Skeletal muscle tissue (tissue), 4 donors: ENCODE measurements around the gene DLG2. TPM values are rescaled to one million over a fixed set of nuclear protein-coding genes. Genes with fewer than 3 reads are reported as not detected.

ENCODE experiments used
- H3K27ac ChIP-seq: one replicate; pipeline ENCODE4 v1.7.0; 2013; ENCODE audit warnings: mild to moderate bottlenecking, low read depth, low read length, inconsistent platforms
- H3K27me3 ChIP-seq, 3 donors: one replicate each; pipeline ENCODE4 v1.7.0; 2013; ENCODE audit warnings: low read length in 3 of 3; ENCODE audit not compliant: control insufficient read depth in 3 of 3, insufficient read depth in 3 of 3
- H3K36me3 ChIP-seq, 3 donors: one replicate each; pipeline ENCODE4 v1.7.0; 2013; ENCODE audit warnings: low read length in 3 of 3; ENCODE audit not compliant: control insufficient read depth in 3 of 3, insufficient read depth in 3 of 3
- H3K4me1 ChIP-seq, 3 donors: one replicate each; pipeline ENCODE4 v1.7.0; 2013; ENCODE audit warnings: low read length in 3 of 3, mild to moderate bottlenecking in 3 of 3; ENCODE audit not compliant: control insufficient read depth in 3 of 3, insufficient read depth in 3 of 3
- H3K4me3 ChIP-seq, 3 donors: one replicate each; pipeline ENCODE4 v1.7.0; 2013; ENCODE audit warnings: low read length in 3 of 3
- H3K9ac ChIP-seq, 3 donors: one replicate each; pipeline ENCODE4 v1.7.0; 2013; ENCODE audit warnings: low read length in 3 of 3, mild to moderate bottlenecking in 3 of 3, moderate library complexity in 2 of 3, low read depth in 1 of 3
- H3K9me3 ChIP-seq, 3 donors: one replicate each; pipeline ENCODE4 v1.7.0; 2013; ENCODE audit warnings: low read length in 3 of 3; ENCODE audit not compliant: control insufficient read depth in 3 of 3
- total RNA-seq: library from RNA; depleted of rRNA; stranded (reverse); fragments of >200 nt; gene quantifications from one replicate; pipeline ENCODE4 v1.2.3, GENCODE V29; 2014
- donor health status: Osteomylitis.

The DLG2 gene
- total RNA-seq, 1 donor from 2014 or later = 18.3 TPM

DNA sequence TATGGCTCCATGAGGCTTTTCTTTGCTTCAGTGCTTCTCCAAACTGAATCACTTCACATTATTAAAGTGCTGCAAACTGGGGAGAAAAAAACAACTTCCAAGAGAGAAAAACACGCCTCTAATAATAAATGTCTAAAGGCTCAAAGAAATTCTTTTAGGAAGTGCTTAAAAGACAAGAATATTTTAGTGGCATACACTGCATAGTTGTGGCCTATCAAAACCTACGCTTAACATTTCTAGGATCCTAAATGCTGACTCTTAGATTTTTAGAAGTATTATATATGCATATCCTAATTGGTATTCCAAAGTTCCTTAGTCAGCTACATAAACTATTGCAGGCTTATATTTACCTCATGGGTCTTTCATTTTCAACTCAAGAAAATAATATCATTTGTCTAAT is 1462.0 kb downstream of the DLG2 start:
- Histone ChIP-seq H3K4me3 (no peak overlapping the region), H3K27ac (no peak overlapping the region), H3K27me3 (no peaks in the 10 kb centered on the region), H3K9me3 (no peaks in the 10 kb centered on the region), H3K36me3 (no peaks in the 10 kb centered on the region), H3K9ac (no peak overlapping the region), H3K4me1 (no peaks in the 10 kb centered on the region)

DNA sequence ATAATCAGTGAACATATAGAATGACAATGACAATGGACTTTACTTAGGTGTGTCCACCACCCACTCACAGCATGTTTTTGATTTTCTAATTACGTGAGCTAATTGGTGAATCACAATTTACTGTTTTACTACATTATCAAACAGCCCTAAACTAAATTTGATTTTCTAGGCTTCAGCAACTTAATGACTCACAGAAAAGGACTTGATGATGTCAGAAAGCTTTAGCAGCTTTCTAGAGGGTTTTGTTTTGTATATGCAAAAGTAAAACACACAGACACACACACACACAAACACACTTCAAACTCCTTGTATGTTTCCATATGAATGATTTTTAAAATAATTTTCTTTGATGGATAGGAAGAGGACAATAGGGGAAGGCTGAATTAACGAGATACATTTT is 1462.4 kb downstream of the DLG2 start:
- no peaks in the 10 kb centered on the region for H3K4me1 ChIP-seq
- H3K9me3 ChIP-seq = no peaks in the 10 kb centered on the region
- H3K36me3 ChIP-seq = no peaks in the 10 kb centered on the region
- no peak overlapping the region for H3K27ac ChIP-seq
- H3K4me3 ChIP-seq = no peak overlapping the region
- H3K27me3 ChIP-seq = no peaks in the 10 kb centered on the region
- no peak overlapping the region for H3K9ac ChIP-seq

DNA sequence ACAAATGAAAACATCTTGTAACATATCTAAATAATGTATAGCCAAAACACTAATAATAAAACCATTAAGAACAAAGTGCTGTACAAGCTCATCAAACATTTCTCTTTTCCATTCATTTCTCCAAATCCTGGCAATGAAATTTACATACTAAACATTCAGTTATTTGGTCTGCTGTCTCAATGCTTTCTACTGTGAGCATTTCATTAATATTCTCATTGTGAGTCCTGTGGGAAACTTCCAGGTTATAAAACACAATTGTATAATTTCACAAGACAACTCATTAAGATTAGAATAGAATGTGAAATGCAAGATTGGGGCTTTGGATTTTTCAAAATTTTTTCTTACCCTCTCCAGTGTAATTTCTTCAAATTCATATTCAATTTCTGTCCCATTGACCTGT is 1464.0 kb downstream of the DLG2 start:
- H3K4me1 ChIP-seq = no peaks in the 10 kb centered on the region
- H3K4me3 ChIP-seq = no peak overlapping the region
- H3K9ac ChIP-seq = no peak overlapping the region
- H3K27ac ChIP-seq = no peak overlapping the region
- H3K9me3 ChIP-seq = no peaks in the 10 kb centered on the region
- H3K27me3 ChIP-seq = no peaks in the 10 kb centered on the region
- no peaks in the 10 kb centered on the region for H3K36me3 ChIP-seq

DNA sequence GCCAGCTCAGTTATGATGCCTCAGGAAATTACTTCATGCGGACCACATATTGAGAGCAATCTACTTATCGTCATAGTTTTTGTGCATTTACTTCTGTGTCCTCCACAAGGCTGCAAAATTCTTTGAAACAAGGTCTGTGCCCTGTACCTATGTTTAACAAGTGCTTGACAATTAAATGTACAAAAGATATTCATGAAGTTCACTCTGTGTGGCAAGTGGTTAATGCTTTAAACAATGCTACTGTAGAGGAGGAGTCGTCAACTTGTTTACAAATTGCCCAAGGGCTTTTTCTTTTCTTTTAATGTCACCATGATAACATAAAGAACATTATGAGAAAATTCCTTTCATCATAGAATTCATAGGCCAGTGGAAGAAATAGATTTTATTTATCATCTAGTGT is 1469.5 kb downstream of the DLG2 start:
- Histone ChIP-seq H3K4me1 (no peaks in the 10 kb centered on the region), H3K27me3 (no peaks in the 10 kb centered on the region), H3K27ac (no peak overlapping the region), H3K36me3 (no peaks in the 10 kb centered on the region), H3K4me3 (no peak overlapping the region), H3K9me3 (no peaks in the 10 kb centered on the region), H3K9ac (no peak overlapping the region)

DNA sequence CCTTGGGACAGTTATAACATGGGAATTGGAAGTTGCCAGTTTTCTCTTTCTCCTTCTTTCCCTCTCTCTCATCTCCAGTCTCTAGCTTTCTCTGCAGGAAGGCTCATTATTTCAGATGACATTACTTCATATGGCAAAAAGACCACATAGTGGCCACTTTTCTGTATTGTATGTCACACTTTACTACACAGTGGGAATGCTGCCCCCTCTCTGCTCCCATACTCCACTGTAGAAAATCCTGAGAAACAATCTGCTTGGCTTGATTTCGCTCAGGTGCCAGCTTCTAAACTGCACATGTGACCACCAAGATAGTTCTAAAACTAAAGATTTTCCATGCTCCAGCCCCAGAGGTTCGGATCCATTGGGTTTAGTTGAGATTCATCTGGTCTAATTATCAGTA is 1480.3 kb downstream of the DLG2 start:
- no peaks in the 10 kb centered on the region for H3K4me1 ChIP-seq
- no peaks in the 10 kb centered on the region for H3K9me3 ChIP-seq
- H3K36me3 ChIP-seq = no peaks in the 10 kb centered on the region
- H3K27me3 ChIP-seq = no peaks in the 10 kb centered on the region
- H3K4me3 ChIP-seq = no peak overlapping the region
- no peak overlapping the region for H3K9ac ChIP-seq
- no peak overlapping the region for H3K27ac ChIP-seq

DNA sequence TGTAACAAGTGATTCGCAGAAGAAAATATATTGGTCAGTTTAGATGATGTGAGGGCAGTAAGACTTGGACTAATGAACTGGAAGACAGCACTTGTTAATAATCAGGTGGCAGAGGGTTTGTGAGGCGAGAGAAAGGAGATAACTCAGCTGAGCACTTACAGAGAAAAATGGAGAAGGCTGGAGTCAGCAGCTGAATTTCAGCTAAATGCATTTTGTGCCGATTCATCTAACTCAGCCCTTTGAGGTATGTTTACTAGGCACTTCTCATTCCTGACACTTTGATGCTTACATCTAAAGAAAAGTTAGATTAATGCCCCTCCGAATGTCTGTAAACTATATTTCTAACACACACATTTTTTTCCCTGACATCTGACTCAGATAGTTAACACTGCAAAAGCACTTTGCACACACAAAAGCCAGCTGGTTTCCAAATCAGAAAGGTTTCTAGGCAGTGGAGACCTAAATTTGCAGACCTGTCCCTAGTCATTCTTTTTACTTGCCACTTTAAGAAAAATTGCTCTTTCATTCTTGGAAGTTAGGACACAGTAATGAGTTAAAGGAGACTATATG is 1481.4 kb downstream of the DLG2 start:
- Histone ChIP-seq H3K36me3 (no peaks in the 10 kb centered on the region), H3K9ac (no peak overlapping the region), H3K9me3 (no peaks in the 10 kb centered on the region), H3K27me3 (no peaks in the 10 kb centered on the region), H3K4me1 (no peaks in the 10 kb centered on the region), H3K27ac (no peak overlapping the region), H3K4me3 (no peak overlapping the region)

- H3K27ac ChIP-seq = no peak overlapping the region
- no peaks in the 10 kb centered on the region for H3K9me3 ChIP-seq
- H3K36me3 ChIP-seq = no peaks in the 10 kb centered on the region
- H3K9ac ChIP-seq = no peak overlapping the region
- H3K27me3 ChIP-seq = no peaks in the 10 kb centered on the region
- no peak overlapping the region for H3K4me3 ChIP-seq
- no peaks in the 10 kb centered on the region for H3K4me1 ChIP-seq
Measured at GRCh38 chr11:84144531-84144930, 1482.6 kb downstream of the DLG2 start.

DNA sequence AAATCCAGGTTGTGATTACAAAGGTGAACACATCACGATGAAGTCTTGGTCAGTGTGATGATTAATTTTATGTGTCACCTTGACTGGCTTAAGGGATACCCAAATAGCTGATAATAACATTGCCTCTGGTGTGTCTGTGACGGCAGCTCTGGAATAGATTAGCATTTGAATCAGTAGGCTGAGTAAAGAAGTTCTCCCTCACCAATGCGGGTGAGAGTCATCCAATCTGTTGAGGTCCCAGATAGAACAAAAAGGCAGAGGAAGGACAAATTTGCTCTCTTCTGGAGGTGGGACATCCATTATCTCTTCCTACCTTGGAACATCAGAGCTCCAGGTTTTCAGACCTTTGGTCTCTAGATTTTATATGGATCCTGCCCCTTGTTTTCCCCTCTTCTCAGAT is 1484.7 kb downstream of the DLG2 start:
- no peaks in the 10 kb centered on the region for H3K9me3 ChIP-seq
- H3K36me3 ChIP-seq = no peaks in the 10 kb centered on the region
- no peak overlapping the region for H3K27ac ChIP-seq
- H3K27me3 ChIP-seq = no peaks in the 10 kb centered on the region
- no peaks in the 10 kb centered on the region for H3K4me1 ChIP-seq
- no peak overlapping the region for H3K4me3 ChIP-seq
- H3K9ac ChIP-seq = no peak overlapping the region

DNA sequence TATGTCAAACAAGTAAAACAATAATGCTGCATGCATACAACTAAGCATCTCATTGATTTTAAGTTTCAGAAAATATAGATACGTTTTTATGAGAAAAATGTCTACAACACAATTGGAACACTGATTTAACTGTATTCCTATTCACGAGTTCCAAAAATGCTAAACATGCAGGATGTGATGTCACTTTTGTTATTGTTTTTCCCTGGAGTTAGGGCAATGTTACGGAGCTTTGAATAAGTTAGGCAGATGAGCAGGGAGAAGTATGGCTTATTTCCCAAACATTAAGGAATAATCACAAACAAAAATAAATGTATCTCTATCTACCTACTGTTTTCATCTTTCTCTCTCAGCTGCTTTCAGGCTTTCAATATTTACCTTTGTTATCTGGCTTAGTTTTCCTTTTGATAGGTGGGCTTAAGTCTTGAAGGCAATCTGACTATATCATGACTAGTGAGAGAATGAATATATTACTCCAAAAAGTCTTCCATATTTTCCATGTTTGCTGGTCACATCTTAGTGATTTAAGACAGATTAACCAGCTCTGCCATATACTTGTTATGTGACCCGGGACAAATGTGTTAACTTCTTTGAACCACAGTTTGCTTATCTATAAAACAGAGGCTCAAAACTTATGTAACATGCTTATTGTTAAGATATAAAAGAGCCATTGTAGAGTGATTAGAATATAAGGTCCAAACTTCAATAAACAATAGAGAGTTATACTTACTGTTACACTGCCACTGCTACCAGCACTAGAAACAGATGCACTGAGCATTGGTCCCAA is 1486.6 kb downstream of the DLG2 start:
- Histone ChIP-seq H3K27ac (no peak overlapping the region), H3K9me3 (no peaks in the 10 kb centered on the region), H3K9ac (no peak overlapping the region), H3K27me3 (no peaks in the 10 kb centered on the region), H3K4me3 (no peak overlapping the region), H3K36me3 (no peaks in the 10 kb centered on the region), H3K4me1 (no peaks in the 10 kb centered on the region)

DNA sequence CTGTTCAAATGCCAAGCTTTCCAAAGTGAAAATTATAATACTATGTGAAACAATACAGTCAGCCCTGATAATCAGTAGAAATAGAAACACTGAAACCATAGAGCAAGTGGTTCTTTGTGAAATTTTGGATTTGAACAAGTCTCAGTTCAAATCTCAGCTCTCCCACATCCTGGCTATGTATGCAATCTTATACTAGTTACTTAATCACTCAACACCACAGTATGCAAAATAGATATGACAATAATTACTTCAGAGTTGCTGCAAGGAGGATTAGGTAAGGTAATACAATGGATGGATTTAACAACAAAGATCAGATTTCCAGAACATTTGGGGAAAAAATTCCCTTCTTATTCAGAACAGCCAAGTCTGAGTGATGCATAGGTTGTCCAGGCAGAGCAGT is 1489.2 kb downstream of the DLG2 start:
- Histone ChIP-seq H3K36me3 (no peaks in the 10 kb centered on the region), H3K27ac (no peak overlapping the region), H3K27me3 (no peaks in the 10 kb centered on the region), H3K4me3 (no peak overlapping the region), H3K9ac (no peak overlapping the region), H3K9me3 (no peaks in the 10 kb centered on the region), H3K4me1 (no peaks in the 10 kb centered on the region)
